Stimulated activated CD8-positive, alpha-beta memory T cell treated with anti-CD3 and anti-CD28 coated beads, Interleukin-12 subunit alpha, Interleukin-12 subunit beta, amount 100 ng/mL, for 24 hours (primary cell): ENCODE measurements around the gene CHRM4.
A peak's percentile ranks its signal among the peaks of the same experiment; 100 is the strongest.

Experiments
- DNase-seq: peaks from one replicate; pipeline ENCODE4 v3.0.0-alpha.2; 2020; ENCODE audit errors: extremely low read depth

Gene CHRM4

DNA sequence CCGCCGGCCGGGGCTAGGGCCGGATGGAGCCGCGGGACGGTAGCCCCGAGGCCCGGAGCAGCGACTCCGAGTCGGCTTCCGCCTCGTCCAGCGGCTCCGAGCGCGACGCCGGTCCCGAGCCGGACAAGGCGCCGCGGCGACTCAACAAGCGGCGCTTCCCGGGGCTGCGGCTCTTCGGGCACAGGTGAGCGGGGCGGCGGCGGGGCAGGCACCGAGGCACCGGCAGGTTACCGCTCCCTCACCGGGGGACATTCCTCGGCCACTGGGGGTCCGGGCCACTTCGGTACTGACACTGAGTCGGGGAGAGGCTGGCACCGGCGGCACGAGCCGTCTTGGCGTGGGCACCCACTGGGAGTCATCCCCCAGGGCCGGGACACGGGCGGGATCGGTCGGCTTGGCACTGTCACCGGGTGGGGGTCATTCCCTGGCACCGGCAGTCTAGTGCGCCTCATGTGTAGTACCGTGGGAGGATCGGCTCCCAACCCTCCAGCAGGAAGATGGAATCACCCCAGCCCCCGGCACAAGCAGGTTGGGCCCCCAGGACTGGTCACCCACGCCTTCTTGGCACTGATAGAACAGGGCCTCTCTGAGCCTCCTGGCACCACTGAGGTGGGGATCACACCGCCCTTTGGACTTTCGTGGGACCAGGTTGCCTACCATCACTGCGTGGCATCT lies 43.8 kb downstream of the CHRM4 start:
- no peak for DNase-seq

DNA sequence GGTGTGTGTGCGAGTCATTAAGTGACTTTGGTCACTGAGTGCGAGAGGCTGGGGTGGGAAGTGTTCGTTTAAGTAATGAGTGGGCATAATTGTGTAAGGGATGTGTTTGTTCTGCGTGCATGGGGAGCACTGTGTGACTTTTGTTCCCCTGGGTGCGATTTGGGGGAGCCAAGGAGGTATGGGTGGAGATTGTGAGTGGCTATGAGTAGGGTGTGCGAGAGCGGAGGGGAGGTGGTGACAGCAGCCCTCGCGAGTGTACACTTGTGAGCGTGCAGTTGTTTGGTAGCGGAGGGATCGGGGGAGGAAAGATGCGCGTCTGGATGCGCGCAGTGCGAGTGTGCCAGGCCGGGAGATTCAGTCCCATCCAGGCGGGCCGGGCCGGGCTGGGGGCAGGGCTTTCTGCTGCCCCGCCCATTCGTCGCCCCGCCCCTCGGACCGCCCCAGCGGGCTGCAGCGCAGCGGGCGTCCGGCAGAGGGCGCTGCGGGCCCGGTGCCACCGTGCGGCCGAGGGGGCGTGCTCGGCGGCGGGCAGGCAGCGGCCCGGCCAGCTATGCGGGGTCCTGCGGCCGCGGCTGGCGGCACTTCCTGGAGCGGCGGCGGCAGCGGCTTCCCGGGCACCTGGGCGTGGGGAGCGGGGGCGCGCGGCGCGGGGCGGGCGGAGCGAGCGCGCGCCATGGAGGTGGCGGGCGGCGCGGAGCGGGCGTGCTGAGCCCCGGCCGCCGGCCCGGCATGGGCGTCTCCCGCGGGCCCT lies 44.5 kb downstream of the CHRM4 start, which contains the start of gene DGKZ:
Gene DGKZ (plus strand): TSS at position 578 of the 751 bp plus-strand sequence. CDS start 197 bp downstream, outside the sequence.
- peak; percentile 66 for DNase-seq

GRCh38 chr11:46345881-46346484 lies 45.6 kb downstream of the CHRM4 start:
- DNase-seq = no peak

- no peak for DNase-seq
Observed at GRCh38 chr11:46345131-46345597, 46.4 kb downstream of the CHRM4 start.

GRCh38 chr11:46343520-46343919 lies 48.1 kb downstream of the CHRM4 start:
- no peak for DNase-seq

- DNase-seq = no peak
Observed at GRCh38 chr11:46342239-46342638, 49.3 kb downstream of the CHRM4 start.

DNA sequence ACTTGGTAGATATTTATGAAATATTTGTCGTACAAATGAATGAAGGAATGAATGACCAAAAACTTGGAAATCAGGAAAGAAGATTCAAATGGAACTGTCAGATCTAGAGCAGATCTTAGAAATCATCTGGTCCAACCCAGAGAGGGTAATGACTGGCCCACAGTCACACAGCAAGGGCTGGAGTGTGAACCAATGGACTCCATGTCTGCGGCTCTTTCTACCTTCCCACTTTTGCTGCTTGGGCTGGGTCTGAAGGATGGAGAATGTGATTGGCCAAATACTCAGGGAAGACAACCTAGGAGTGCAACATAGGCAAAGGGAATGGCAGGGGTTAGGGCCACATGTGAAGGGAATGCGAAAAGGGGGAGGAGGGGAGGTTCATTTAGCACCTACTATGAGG lies 50.1 kb downstream of the CHRM4 start:
- DNase-seq = no peak

GRCh38 chr11:46339816-46340215 lies 51.8 kb downstream of the CHRM4 start:
- DNase-seq = no peak

GRCh38 chr11:46338988-46339666 lies 52.4 kb downstream of the CHRM4 start:
- DNase-seq = no peak

DNA sequence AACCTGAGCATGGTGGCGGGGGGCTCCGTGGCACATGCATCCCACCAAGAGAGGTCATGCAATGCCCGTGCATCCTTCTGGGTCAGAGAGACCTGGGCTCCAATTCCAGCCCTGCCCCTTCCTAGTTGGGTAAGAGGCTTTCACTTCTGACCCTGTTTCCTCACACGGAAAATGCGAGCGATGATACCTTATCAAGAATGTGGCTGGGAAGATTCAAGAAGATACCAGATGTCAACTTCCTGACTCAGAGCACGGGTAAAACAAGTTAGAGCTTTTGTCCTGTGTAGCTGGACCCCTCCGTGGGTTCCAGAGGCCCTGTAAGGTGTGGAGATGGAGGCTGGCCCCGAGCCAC lies 53.0 kb downstream of the CHRM4 start:
- no peak for DNase-seq

- no peak for DNase-seq
Observed at GRCh38 chr11:46337626-46338345, 53.8 kb downstream of the CHRM4 start.

GRCh38 chr11:46336563-46337180 lies 54.9 kb downstream of the CHRM4 start:
- DNase-seq = no peak

- DNase-seq = no peak
Observed at GRCh38 chr11:46335890-46336562, 55.5 kb downstream of the CHRM4 start.

GRCh38 chr11:46335271-46335670 lies 56.3 kb downstream of the CHRM4 start:
- no peak for DNase-seq

GRCh38 chr11:46334211-46334610 lies 57.4 kb downstream of the CHRM4 start:
- DNase-seq = no peak
